GM15510 (cell line): ENCODE measurements around the gene FGFBP2.

Experiments
- POLR2A ChIP-seq: IDR thresholded peaks from 3 replicates; pipeline ENCODE4 v1.6.1; 2011; ENCODE audit warnings: borderline replicate concordance; ENCODE audit not compliant: insufficient read length; ENCODE audit errors: extremely low read depth

Gene FGFBP2, protein sequence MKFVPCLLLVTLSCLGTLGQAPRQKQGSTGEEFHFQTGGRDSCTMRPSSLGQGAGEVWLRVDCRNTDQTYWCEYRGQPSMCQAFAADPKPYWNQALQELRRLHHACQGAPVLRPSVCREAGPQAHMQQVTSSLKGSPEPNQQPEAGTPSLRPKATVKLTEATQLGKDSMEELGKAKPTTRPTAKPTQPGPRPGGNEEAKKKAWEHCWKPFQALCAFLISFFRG

DNA sequence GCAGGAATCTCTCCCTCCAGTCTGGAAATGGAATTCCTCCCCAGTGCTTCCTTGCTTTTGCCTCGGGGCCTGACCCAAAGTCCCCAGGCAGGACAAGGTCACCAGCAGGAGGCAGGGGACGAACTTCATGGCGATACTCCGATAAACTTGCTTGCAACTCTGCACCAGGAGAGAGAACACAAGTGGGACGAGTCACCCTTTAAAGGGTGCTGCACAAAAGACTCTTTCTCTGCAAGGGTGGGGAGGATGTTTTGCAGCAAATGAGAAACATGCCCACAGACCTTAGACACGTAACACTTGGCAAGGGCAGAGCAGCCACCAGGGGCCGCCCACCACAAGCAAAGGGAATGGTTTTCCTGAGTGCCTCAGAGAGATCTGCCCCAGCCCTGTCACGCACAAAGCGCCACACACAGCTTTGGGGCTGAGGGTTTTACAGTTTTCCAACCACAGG is at the start of gene FGFBP2:
Gene FGFBP2 (minus strand): TSS at position 175 of the 451 bp plus-strand sequence. CDS start 46 bp downstream, at position 129.
- TF ChIP-seq POLR2A = no peak

GRCh38 chr4:16011173-16011572 is 48.2 kb upstream of the FGFBP2 start:
- TF ChIP-seq POLR2A = no peak

GRCh38 chr4:16009153-16009552 is 46.2 kb upstream of the FGFBP2 start:
- TF ChIP-seq POLR2A = no peak

DNA sequence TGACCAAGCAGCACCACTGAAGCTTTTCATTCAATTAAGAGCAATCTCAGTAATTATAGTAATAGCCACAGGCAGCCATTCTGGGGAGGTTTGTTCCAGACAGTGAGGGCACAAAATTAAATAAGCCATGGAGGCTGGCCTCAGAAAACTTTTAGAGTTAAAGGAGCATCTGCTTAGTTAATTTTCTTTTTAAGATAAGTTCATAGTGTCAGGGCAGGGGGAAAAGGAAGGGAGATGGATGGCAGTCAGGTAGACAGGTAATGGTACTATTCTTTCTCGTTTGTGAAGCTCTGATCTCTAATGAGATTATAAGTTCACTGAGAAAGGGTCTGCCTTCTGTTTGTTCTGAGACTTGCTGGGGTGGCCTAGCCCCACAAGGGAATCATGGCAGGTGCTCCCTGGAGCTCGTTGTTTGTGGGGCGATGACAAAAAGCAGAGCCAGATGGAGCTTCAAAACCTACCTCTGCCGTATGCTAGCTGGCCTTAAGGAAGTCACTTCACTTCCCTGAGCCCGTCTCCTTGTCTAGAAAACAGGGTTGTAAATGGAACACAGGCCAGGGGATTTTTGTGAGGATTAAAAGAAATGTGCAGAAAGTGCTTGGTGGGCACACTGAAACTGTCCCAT is 44.6 kb upstream of the FGFBP2 start:
- TF ChIP-seq POLR2A = no peak

GRCh38 chr4:16006771-16007446 is 43.9 kb upstream of the FGFBP2 start:
- TF ChIP-seq POLR2A = no peak

DNA sequence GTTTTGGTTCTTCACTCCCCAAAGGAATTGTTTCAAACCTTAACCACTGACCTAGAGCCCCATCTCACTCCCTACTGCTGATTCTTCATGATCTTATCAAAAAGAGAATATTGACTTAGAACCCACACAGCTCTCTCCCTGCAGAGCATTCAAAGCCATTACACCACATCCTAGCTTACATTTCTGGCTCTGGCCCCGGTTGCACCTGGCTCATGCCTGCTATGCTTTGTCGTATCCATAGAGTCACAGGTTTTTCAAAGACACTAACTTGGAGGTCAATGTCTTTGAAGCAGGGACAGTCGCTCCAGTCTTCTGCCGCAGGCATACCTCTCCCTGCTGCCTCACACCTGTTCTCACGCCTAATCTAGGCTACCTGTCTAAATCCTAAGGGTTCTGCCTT is 42.7 kb upstream of the FGFBP2 start:
- no peak for TF ChIP-seq POLR2A

DNA sequence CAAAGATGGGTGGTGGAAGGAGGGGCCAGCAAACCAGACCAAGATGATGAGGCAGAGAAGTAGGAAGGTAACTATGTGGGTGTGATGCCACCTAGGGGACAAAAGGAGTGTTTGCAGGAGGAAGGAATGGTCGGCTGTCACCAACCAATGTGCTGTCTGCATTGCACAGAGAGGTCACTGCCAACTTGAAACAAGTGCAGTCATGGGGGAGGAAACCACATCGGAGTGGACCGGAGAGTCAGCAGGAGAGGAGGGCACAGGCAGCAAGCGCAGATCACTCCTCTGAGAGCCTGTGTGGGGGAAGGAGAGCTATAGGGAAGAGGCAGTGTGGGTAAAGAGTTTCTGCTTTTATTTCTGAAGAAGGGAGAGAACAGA is 38.5 kb upstream of the FGFBP2 start:
- no peak for TF ChIP-seq POLR2A

- TF ChIP-seq POLR2A = no peak
Measured at GRCh38 chr4:16000708-16001483, 37.9 kb upstream of the FGFBP2 start.

- TF ChIP-seq POLR2A = no peak
Measured at GRCh38 chr4:15996773-15997172, 33.8 kb upstream of the FGFBP2 start.

- no peak for TF ChIP-seq POLR2A
Measured at GRCh38 chr4:15995826-15996225, 32.9 kb upstream of the FGFBP2 start.

GRCh38 chr4:15992167-15992485 is 29.2 kb upstream of the FGFBP2 start:
- no peak for TF ChIP-seq POLR2A

- TF ChIP-seq POLR2A = no peak
Measured at GRCh38 chr4:15990570-15991285, 27.8 kb upstream of the FGFBP2 start.

- TF ChIP-seq POLR2A = no peak
Measured at GRCh38 chr4:15989424-15989823, 26.4 kb upstream of the FGFBP2 start.

DNA sequence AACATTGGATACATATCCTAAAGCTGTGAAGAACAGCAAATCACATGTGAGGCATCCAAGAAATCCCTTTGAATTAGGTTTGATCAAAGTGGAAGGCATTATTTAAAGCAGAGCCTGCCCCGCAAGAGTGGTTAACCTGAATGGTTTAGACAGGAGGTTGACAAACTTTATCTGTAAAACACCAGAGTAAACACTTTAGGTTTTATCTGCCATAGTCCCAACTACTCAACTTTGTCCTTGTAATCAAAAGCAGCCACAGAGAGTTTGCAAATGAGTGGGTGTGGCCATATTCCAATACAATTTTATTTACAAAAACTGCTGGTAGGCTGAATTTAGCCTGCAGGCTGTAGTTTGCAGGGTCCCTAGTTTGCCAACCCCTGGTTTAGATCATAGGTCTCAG is 25.2 kb upstream of the FGFBP2 start:
- TF ChIP-seq POLR2A = no peak

DNA sequence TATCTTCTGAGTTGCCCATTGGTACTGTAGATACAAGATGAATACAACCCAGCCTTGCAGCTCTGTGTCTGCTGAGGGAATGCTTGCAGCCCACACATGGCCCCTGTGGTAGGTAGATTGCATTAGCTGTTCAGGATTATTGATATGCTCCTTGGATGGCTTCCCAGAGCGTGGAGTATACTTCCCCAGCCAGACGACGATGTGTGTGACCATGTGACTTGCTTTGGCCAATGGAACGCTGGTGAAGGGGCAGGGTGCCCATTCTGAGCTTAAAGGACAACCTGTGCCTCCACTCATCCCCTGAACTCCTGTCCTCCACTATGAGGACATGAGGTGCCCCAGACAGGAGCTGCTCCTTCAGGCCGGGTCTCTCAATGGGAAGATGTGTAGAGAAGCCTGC is 23.9 kb upstream of the FGFBP2 start:
- no peak for TF ChIP-seq POLR2A

DNA sequence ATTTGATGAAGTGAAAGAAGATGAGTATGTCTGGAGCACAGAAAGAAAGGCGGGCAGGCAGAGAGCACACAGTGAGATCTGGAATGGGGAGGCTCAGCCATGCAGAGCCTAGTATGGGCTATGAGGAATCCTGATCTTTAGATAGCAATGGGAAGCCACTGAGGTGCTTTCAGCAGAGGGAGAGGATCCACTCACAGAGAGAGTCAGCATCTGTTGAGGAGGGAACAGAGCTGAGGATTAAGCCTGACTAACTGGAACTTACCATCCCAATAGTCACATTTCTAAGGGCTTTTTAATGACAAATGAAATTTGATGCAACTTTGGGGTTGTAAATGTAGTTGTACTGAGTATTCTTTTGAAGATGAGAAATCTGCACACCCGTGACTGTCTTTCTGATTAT is 20.6 kb upstream of the FGFBP2 start:
- TF ChIP-seq POLR2A = no peak
